LHCN-M2 (cell line): Measurements from ENCODE around the gene FBXL17. TPM values are rescaled to one million over a fixed set of nuclear protein-coding genes. Genes with fewer than 3 reads are reported as not detected.

ENCODE experiments used
- DNase-seq: peaks from one replicate; pipeline ENCODE4 v3.0.0-alpha.2; 2012; ENCODE audit warnings: low read depth
- total RNA-seq: library from RNA; depleted of rRNA; stranded (reverse); fragments of >200 nt; gene quantifications from 2 replicates; pipeline ENCODE4 v1.2.3, GENCODE V29; 2014

FBXL17 gene
- total RNA-seq, 1 experiment from 2014 or later, result 23.4 TPM

DNA sequence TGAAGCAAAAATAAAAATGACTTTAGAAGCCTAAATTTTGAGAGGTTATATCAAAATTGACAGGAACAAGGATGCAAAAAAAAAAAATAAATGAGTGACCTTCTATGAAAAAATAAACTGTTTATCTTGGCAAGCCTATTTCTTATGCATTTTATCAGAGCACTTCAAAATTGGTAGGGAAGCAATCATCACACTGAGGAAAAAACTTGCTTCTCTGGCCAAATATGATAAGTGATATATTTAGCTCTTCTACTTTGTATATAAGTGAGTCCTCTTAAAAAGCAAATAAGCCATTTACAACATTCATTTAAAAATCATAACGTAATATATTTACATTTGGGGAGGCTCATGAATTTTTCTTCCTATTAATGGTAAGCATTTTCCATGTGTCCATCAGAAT, 287.1 kb downstream of the FBXL17 start:
- DNase-seq, result no peak

DNA sequence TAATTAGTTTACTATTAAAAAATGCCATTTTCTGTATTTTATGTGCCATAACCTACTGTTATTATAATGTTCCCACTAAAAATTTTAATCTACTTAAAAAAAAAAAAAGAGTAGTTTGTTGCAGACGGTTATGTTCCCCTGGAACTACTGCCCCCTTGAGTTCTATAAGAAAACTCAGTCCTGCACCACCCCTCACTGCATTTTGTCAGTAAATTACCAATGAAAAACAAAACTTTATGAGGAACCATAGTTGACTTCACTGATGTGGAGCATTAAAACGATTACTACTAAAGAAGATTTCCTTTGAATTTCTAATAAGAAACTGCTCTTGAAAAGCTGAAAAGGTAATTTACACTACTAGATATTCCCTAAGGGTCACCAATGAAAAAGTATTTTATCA, 288.7 kb downstream of the FBXL17 start:
- DNase-seq, result peak; percentile 40

GRCh38 chr5:108090946-108091345, 291.0 kb downstream of the FBXL17 start:
- DNase-seq, result no peak

DNA sequence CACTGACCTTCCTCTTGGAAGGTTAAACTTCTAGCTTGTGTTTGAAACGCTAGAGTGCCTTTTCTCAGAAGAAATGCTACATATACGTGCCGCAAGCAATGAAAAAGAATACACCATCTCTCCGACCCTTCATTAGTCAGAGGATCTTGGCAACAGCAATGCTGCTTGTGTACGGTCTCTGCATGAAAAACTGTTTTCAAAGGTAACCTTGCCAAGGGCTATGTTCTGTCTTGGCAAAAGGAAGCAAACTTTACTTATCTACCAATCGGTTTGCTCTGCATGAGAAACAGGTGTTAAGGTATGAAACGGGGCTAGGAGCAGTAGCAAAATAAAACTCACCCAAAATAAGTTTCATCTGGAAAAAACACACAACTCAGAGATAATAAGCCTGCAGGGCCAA, 297.8 kb downstream of the FBXL17 start:
- no peak for DNase-seq

DNA sequence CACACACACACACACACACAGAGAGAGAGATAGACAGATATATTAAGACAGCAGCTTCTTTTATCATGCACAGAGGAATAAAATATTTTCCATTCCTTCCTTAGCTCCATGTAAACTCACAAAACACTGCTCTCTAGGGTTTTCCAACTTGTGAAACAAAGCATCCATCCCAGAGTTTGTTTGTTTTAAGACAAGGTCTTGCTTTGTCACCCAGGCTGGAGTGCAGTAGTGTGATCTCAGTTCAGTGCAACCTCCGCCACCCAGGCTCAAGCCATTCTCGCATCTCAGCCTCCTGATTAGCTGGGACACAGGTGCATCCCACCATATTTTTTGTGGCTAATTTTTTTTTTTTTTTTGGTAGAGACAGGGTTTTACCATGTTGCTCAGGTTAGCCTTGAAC, 298.7 kb downstream of the FBXL17 start:
- DNase-seq, result no peak

GRCh38 chr5:108081707-108082106, 300.2 kb downstream of the FBXL17 start:
- no peak for DNase-seq

GRCh38 chr5:108079753-108080152, 302.1 kb downstream of the FBXL17 start:
- peak; percentile 36 for DNase-seq

DNA sequence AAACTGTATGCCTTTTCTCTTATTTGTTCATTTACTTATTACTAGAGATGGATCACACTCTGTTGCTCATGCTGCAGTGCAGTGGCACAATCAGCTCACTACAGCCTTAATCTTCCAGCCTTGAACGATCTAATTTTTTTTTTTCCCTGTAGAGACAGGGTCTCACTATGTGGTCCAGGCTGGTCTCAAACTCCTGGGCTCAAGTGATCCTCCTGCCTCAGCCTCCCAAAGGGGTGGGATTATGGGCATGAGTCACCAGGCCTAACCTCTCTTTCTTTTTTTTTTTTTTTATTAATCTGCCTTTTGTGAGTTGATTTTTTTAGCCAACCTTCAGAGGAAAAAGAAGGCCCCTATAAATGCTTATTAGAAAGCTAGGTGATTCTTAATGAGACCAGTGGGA, 303.0 kb downstream of the FBXL17 start:
- no peak for DNase-seq

- no peak for DNase-seq
Observed at GRCh38 chr5:108078345-108078744, 303.6 kb downstream of the FBXL17 start.

GRCh38 chr5:108074626-108075025, 307.3 kb downstream of the FBXL17 start:
- DNase-seq, result no peak

- no peak for DNase-seq
Observed at GRCh38 chr5:108064302-108064701, 317.6 kb downstream of the FBXL17 start.

- peak; percentile 66 for DNase-seq
Observed at GRCh38 chr5:108061941-108062340, 320.0 kb downstream of the FBXL17 start.

DNA sequence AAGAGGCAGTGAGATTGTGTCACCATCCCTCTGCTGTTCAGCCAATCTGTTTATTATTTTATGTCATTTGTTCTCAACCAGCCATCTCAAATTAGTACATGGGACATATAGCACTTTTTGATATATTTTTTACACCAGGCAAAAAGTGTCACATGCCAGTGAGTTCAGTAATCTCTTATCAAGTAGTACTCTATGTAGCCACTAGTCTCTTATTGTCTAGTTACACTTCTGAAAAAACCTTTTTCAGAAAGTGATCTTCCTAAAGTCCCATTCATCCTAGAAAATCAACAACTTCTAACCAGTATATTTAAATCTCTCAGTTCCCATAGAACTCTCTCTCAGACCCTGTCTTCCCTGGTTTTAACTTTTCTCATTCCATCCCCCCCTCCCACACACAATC, 321.6 kb downstream of the FBXL17 start:
- DNase-seq, result no peak

GRCh38 chr5:108059334-108059733, 322.6 kb downstream of the FBXL17 start:
- DNase-seq, result no peak

DNA sequence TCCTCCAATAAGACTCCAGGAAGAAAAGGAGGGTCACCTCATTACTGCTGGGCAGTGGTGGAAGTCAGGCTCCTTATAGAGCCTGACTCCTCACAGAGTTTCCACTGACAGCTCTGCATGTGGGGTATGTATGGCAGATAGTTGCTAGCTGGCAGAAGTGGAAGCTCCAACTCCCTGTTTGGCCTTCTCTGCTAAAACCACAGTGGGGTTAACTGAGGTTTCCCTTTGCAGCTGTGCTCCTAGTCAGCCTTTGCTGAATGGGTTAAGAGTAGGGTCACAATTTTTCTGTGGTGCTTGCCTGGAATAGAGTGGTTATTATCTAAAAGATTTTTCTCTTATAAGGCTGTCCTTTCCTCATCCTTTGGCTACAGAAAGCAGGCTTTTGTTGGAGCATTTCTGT, 327.5 kb downstream of the FBXL17 start:
- DNase-seq, result no peak

- no peak for DNase-seq
Observed at GRCh38 chr5:108046955-108047670, 334.8 kb downstream of the FBXL17 start.

- DNase-seq, result no peak
Observed at GRCh38 chr5:108036482-108036881, 345.4 kb downstream of the FBXL17 start.

GRCh38 chr5:108028883-108029282, 353.0 kb downstream of the FBXL17 start:
- no peak for DNase-seq

DNA sequence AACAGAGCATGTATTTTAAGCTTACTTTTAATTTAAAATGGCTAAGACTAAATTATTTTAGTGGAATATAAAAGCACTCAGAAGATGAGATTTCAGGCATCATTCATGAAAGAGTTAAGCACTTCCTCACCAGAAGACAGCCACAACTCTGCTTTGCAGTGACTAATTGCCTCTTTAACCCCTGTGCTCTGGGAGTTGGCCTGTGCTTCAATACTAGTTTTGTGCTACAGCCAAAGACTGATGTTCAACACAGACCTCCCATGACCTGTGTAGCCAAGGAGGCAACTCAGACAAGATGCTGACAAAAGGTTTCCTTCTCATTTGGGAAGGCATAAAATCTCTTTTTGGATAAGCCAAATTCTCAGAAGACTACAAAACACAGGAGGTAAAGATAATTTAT, 353.5 kb downstream of the FBXL17 start:
- DNase-seq, result peak; percentile 58

GRCh38 chr5:108025957-108026356, 355.9 kb downstream of the FBXL17 start:
- DNase-seq, result no peak

DNA sequence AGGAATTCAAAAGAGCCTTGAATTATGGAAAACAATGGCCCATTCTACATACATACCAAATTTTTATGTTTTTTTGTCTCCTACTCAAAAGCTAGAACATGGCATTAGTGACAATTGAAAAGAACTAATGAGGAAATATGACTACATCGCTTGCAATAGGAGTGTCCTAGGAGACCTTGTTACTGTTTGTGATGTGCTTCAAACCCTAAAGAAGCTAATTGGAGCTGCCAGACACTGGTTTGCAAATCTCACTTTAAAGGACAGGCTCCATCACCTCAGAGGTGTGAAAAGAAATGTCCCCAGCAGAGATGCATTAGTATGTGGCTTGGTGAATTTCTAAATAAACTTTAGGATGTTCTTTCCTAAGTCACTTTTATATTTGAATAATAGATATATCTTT, 356.9 kb downstream of the FBXL17 start:
- no peak for DNase-seq

DNA sequence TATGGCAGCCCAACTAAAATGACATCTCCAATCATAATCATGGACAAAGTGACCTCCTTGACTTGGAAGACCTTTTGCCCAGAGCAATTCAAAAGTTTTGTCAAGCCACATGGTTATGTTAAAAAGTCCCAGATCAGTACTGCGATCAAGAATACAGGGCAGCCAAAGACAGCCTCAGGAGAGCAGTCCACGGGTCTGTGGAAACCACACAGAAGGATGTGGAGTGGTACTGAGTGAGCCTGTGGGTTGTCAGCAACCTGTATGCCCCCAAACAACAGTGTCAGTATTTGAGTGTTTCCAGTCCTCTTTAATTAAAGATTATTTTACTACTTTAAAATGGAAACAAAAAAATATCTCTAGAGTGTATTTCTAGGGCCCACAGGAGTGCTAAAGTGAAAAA, 365.8 kb downstream of the FBXL17 start:
- DNase-seq, result no peak

GRCh38 chr5:108006791-108007190, 375.1 kb downstream of the FBXL17 start:
- no peak for DNase-seq

DNA sequence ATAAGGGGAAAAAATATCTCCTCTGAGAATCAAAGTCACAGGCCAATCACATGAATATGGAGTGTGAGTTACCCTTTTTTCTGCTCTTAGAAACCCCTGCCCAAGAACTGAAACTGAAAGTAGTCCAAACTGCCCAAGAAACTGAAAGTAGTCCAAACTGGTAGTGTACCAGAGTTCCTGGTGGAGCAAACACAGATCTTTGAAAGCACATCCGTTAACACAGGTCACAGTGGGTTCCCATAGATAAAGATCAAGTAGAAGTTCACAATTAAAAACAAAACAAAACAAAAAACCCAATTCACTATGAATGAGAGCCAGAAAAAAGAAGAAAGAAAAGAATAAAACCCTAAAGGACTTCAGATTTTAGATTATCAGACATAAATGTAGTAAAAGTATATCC, 378.7 kb downstream of the FBXL17 start:
- peak; percentile 69 for DNase-seq
